Thyroid gland (tissue), 4 donors: ENCODE measurements around the gene DMRTB1. TPM values are rescaled to one million over a fixed set of nuclear protein-coding genes. Genes with fewer than 3 reads are reported as not detected.

Source experiments
- DNase-seq, 2 donors: peaks; one replicate each; pipeline ENCODE4 v3.0.0-alpha.2; 2019
- H3K27ac ChIP-seq, 3 donors: fragments of 200-600 bp; sonication (generic); 1 replicate in 2 of 3; 2 replicates in 1 of 3; pipeline ENCODE4 v1.5.1; 2016 to 2019; ENCODE audit warnings: mild to moderate bottlenecking in 1 of 3, moderate library complexity in 1 of 3
- H3K27me3 ChIP-seq: fragments of 200-600 bp; sonication (generic); one replicate; pipeline ENCODE4 v1.5.1; 2019
- H3K36me3 ChIP-seq, 2 donors: fragments of 200-600 bp; sonication (generic); one replicate each; pipeline ENCODE4 v1.5.1; 2016 to 2019
- H3K4me1 ChIP-seq, 2 donors: fragments of 200-600 bp; sonication (generic); one replicate each; pipeline ENCODE4 v1.5.1; 2017 to 2019
- H3K4me3 ChIP-seq, 3 donors: fragments of 200-600 bp; sonication (generic); replicated peaks in 1 of 3; 1 replicate in 2 of 3; 2 replicates in 1 of 3; pipeline ENCODE4 v1.5.1; 2016; ENCODE audit warnings: mild to moderate bottlenecking in 1 of 3
- H3K9me3 ChIP-seq: fragments of 200-600 bp; sonication (generic); one replicate; pipeline ENCODE4 v1.5.1; 2017
- POLR2A ChIP-seq, 2 donors: fragments of 450-650 bp; IDR thresholded peaks; one replicate each; pipeline ENCODE4 v1.6.1; 2017; ENCODE audit warnings: antibody characterized with exemption in 2 of 2, mild to moderate bottlenecking in 2 of 2, moderate library complexity in 1 of 2
- WGBS, 2 donors: methylation state at CpG; one replicate each; pipeline ENCODE4 v1.1.5; 2017; 5-methylcytosine and 5-hydroxymethylcytosine counted together
- intact Hi-C: fragments of 100-400 bp; cut with DNase I; formaldehyde crosslinking; loops from one replicate; pipeline ENCODE4 v1.15.1; 2023
- total RNA-seq, 4 donors: library from RNA; depleted of rRNA; stranded (reverse); fragments of >200 nt; gene quantifications; one replicate each; pipeline ENCODE4 v1.2.3, GENCODE V29; 2016
- TF ChIP-seq, protein P1 (sequence below), 6 experiments: fragments of 200-600 bp in 3 of 6; fragments of 450-650 bp in 3 of 6; sonication (generic) in 3 of 6; IDR thresholded peaks; one replicate each; pipeline ENCODE4 v1.5.1; 2016 to 2019; ENCODE audit warnings: antibody characterized with exemption in 6 of 6, mild to moderate bottlenecking in 2 of 6, inconsistent platforms in 1 of 6, moderate library complexity in 1 of 6

DMRTB1 gene
- total RNA-seq, 4 donors from 2014 or later, result 0.27 TPM; not detected in 3

- Histone ChIP-seq H3K4me3 (no peak overlapping the region), H3K27me3 (no peaks in the 10 kb centered on the region), H3K27ac (no peak overlapping the region), H3K9me3 (no peaks in the 10 kb centered on the region), H3K4me1 (peaks cover 8 to 13% of the 10 kb centered on the region in 2 donors), H3K36me3 (no peaks in the 10 kb centered on the region)
- TF ChIP-seq, protein P1, sequence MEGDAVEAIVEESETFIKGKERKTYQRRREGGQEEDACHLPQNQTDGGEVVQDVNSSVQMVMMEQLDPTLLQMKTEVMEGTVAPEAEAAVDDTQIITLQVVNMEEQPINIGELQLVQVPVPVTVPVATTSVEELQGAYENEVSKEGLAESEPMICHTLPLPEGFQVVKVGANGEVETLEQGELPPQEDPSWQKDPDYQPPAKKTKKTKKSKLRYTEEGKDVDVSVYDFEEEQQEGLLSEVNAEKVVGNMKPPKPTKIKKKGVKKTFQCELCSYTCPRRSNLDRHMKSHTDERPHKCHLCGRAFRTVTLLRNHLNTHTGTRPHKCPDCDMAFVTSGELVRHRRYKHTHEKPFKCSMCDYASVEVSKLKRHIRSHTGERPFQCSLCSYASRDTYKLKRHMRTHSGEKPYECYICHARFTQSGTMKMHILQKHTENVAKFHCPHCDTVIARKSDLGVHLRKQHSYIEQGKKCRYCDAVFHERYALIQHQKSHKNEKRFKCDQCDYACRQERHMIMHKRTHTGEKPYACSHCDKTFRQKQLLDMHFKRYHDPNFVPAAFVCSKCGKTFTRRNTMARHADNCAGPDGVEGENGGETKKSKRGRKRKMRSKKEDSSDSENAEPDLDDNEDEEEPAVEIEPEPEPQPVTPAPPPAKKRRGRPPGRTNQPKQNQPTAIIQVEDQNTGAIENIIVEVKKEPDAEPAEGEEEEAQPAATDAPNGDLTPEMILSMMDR (IDR thresholded peaks at IDR 0.05), result no peak
- no peak for TF ChIP-seq POLR2A (IDR thresholded peaks at IDR 0.05)
- WGBS, 2 donors, result 76 to 85% methylated on average over 21 to 22 of the region's 22 CpGs
- no peak for DNase-seq
- intact Hi-C loops, result no loop called here
Observed at GRCh38 chr1:53512807-53513755, 53.9 kb downstream of the DMRTB1 start.

DNA sequence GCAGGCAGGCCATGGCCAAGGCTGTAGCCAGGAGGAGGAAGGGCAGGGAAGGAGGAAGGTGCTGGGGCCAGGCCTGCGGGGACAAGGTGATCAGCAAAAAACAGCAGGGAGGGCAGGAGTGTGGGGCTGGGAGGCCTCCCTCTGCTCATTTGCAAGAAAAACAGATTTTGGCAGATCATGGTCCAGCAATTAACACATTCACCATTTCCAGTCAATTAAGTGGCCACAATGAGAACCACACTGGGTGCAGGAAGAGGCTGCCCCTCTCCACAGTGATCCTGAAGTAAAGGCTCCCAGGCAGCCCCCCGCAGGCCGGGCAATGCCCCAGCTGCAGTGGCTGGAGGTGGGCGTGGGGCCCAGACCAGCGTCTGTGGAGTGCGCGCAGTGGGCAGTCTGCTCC is 54.6 kb downstream of the DMRTB1 start:
- Histone ChIP-seq H3K36me3 (no peaks in the 10 kb centered on the region), H3K9me3 (no peaks in the 10 kb centered on the region), H3K27me3 (no peaks in the 10 kb centered on the region), H3K27ac (no peak overlapping the region), H3K4me1 (peaks cover 8 to 13% of the 10 kb centered on the region in 2 donors), H3K4me3 (no peak overlapping the region)
- DNase-seq, result no peak
- 82 to 100% methylated on average over 1 to 3 of the region's 7 CpGs for WGBS, 2 donors
- TF ChIP-seq POLR2A (IDR thresholded peaks at IDR 0.05), result no peak
- TF ChIP-seq, protein P1 (IDR thresholded peaks at IDR 0.05), result no peak
- intact Hi-C loops, result no loop called here

DNA sequence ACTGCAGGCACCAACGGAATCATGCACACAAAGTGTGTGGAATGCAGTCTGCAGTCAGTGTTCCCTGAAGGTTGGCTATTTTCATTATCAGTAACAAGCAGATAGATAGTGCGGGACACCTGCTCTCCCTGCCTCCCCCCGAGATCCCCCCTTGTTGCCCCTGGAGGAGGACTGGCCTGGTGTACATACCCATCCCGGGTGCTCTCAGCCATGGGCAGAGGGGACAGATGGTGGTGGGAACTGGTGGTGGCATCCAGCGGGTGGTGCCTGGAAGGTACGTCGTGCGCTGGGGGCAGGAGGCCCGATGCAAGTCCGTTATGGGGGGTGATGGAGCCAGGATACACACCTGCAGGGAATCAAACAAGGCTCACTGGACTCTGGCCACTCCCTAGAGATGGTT is 55.2 kb downstream of the DMRTB1 start:
- H3K36me3 ChIP-seq, result no peaks in the 10 kb centered on the region
- H3K4me1 ChIP-seq, result peaks cover 5 to 12% of the 10 kb centered on the region in 2 donors
- intact Hi-C loops, result no loop called here
- H3K9me3 ChIP-seq, result no peaks in the 10 kb centered on the region
- no peak for DNase-seq
- TF ChIP-seq, protein P1 (IDR thresholded peaks at IDR 0.05), result no peak
- TF ChIP-seq POLR2A (IDR thresholded peaks at IDR 0.05), result no peak
- WGBS, 2 donors, result 94 to 95% methylated on average over 10 of the region's 10 CpGs
- no peak overlapping the region for H3K4me3 ChIP-seq
- no peak overlapping the region for H3K27ac ChIP-seq
- H3K27me3 ChIP-seq, result no peaks in the 10 kb centered on the region

DNA sequence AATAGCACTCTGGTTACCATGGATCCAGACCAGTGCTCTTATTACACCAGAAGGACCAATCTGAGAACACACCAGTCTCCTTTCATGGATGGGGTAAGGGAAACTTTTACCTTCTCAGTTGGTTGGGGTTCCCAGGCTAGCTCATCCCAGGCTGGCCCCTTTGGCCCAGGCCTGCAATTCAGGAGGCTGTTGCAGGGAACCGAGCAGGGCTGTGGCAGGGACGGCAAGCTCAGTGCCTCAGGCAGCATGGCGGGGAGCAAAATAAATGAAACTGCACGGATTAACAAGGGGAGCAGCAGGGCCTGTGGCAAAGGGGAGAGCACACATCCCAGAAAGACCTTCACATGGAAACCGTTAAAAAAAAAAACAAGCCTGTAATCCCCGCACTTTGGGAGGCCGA is 57.0 kb downstream of the DMRTB1 start:
- TF ChIP-seq, protein P1 (IDR thresholded peaks at IDR 0.05), result no peak
- no peak for TF ChIP-seq POLR2A (IDR thresholded peaks at IDR 0.05)
- no peaks in the 10 kb centered on the region for H3K27me3 ChIP-seq
- WGBS, 2 donors, result 96% methylated on average over 7 of the region's 7 CpGs
- H3K4me1 ChIP-seq, result peaks cover 0 to 4% of the 10 kb centered on the region in 2 donors
- H3K4me3 ChIP-seq, result no peak overlapping the region
- intact Hi-C loops, result no loop called here
- no peaks in the 10 kb centered on the region for H3K36me3 ChIP-seq
- no peak overlapping the region for H3K27ac ChIP-seq
- H3K9me3 ChIP-seq, result no peaks in the 10 kb centered on the region
- no peak for DNase-seq

Other genes with a start within 250 kb of the DMRTB1 start
- 10 to 100 TPM; 37.6 to 67.9 (median 56.7) TPM for gene CZIB, start 238.8 kb upstream of the DMRTB1 start, total RNA-seq
- 10 to 100 TPM; 16.8 to 61.9 (median 34.4) TPM for gene MAGOH, start 220.9 kb upstream of the DMRTB1 start, total RNA-seq
- 100 to 1,000 TPM in 3 of 4 donors, 10 to 100 TPM in 1; 92.8 to 200 (median 143) TPM for gene LRP8, start 131.3 kb upstream of the DMRTB1 start, total RNA-seq